NOMO-1 treated with DMSO at 0.1 percent for 48 hours (cell line): ENCODE measurements around the gene RPL3.

ENCODE experiments used
- DNase-seq: peaks from one replicate; lab custom pipeline; 2025; ENCODE audit not compliant: unreplicated experiment; lab: John Stamatoyannopoulos, UW

Gene RPL3

GRCh38 chr22:39301108-39301507 lies 18.3 kb downstream of the RPL3 start:
- no peak for DNase-seq

- DNase-seq: peak; percentile 73
These were observed 19.1 kb downstream of the RPL3 start for GRCh38 chr22:39300186-39300830.

- DNase-seq: peak; percentile 56
These were observed 19.6 kb downstream of the RPL3 start for GRCh38 chr22:39299829-39300178.

GRCh38 chr22:39298241-39298987 lies 21.0 kb downstream of the RPL3 start:
- no peak for DNase-seq

GRCh38 chr22:39297490-39298240 lies 21.8 kb downstream of the RPL3 start:
- DNase-seq: no peak

- DNase-seq: no peak
These were observed 22.4 kb downstream of the RPL3 start for GRCh38 chr22:39296981-39297489.

GRCh38 chr22:39296535-39296934 lies 22.9 kb downstream of the RPL3 start:
- no peak for DNase-seq

GRCh38 chr22:39294571-39295468 lies 24.6 kb downstream of the RPL3 start:
- DNase-seq: no peak

- DNase-seq: no peak
These were observed 25.6 kb downstream of the RPL3 start for GRCh38 chr22:39293766-39294368.

- peak; percentile 86 for DNase-seq
These were observed 26.8 kb downstream of the RPL3 start for GRCh38 chr22:39292561-39293074.

- DNase-seq: no peak
These were observed 27.4 kb downstream of the RPL3 start for GRCh38 chr22:39292031-39292462.

- DNase-seq: no peak
These were observed 27.9 kb downstream of the RPL3 start for GRCh38 chr22:39291523-39291922.

- no peak for DNase-seq
These were observed 28.7 kb downstream of the RPL3 start for GRCh38 chr22:39290724-39291161.

- DNase-seq: no peak
These were observed 29.3 kb downstream of the RPL3 start for GRCh38 chr22:39289975-39290720.

- DNase-seq: no peak
These were observed 29.9 kb downstream of the RPL3 start for GRCh38 chr22:39289533-39289932.

- DNase-seq: no peak
These were observed 31.1 kb downstream of the RPL3 start for GRCh38 chr22:39288135-39288898.

- peak; percentile 92 for DNase-seq
These were observed 32.2 kb downstream of the RPL3 start for GRCh38 chr22:39287076-39287725.

GRCh38 chr22:39284983-39285382 lies 34.4 kb downstream of the RPL3 start:
- no peak for DNase-seq
